IMR-90 (cell line): ENCODE results near the gene ZNRF3. TPM values are rescaled to one million over a fixed set of nuclear protein-coding genes. Genes with fewer than 3 reads are reported as not detected.

Source experiments
- ATAC-seq: fragments of 200-7000 bp; cut with Tn5 transposase; 2 replicates; pipeline ENCODE4 v1.9.1; 2020; ENCODE audit warnings: low read depth, mild to moderate bottlenecking, moderate library complexity
- BruUV-seq: library from RNA; stranded (reverse); fragments of 400-500 nt; replicated peaks from 2 replicates; lab custom pipeline; 2021; lab: Mats Ljungman, UMichigan
- CTCF ChIA-PET: fragments of 300-600 bp; formaldehyde crosslinking; extraction: SDS; loops from one replicate; lab custom pipeline; 2021; ENCODE audit warnings: antibody characterized with exemption; lab: Yijun Ruan, JAX
- POLR2A ChIA-PET: fragments of 300-600 bp; sonication (Branson Sonifier 250); formaldehyde crosslinking; loops from one replicate; lab custom pipeline; 2022; ENCODE audit warnings: antibody characterized with exemption; ENCODE audit not compliant: unreplicated experiment; lab: Charles Lee
- DNase-seq: peaks from one replicate; pipeline ENCODE4 v3.0.0; 2013
- H2AFZ ChIP-seq: replicated peaks from 2 replicates; pipeline ENCODE3; 2013; ENCODE audit warnings: low read length, mild to moderate bottlenecking; ENCODE audit not compliant: poor library complexity
- H2AK5ac ChIP-seq: 2 replicates; pipeline ENCODE4 v1.6.1; 2013; ENCODE audit warnings: low read depth, low read length, inconsistent platforms
- H2AK9ac ChIP-seq: replicated peaks from 2 replicates; pipeline ENCODE3; 2013; ENCODE audit warnings: mild to moderate bottlenecking, low read depth, low read length, moderate library complexity; ENCODE audit not compliant: poor library complexity
- H2BK120ac ChIP-seq: 2 replicates; pipeline ENCODE4 v1.6.1; 2013; ENCODE audit warnings: low read depth, low read length, inconsistent platforms
- H2BK15ac ChIP-seq: 3 replicates; pipeline ENCODE4 v1.6.1; 2013; ENCODE audit warnings: low read depth, low read length, inconsistent platforms
- H2BK20ac ChIP-seq: 2 replicates; pipeline ENCODE4 v1.6.1; 2013; ENCODE audit warnings: low read depth, mild to moderate bottlenecking, inconsistent platforms, low read length, moderate library complexity
- H2BK5ac ChIP-seq: 2 replicates; pipeline ENCODE4 v1.6.1; 2013; ENCODE audit warnings: mild to moderate bottlenecking, low read depth, low read length, inconsistent platforms; ENCODE audit not compliant: poor library complexity, severe bottlenecking
- H3K14ac ChIP-seq: replicated peaks from 2 replicates; pipeline ENCODE4 v1.6.1; 2013; ENCODE audit warnings: low read depth, low read length, inconsistent platforms
- H3K18ac ChIP-seq: 2 replicates; pipeline ENCODE4 v1.6.1; 2013; ENCODE audit warnings: low read depth, low read length, control low read depth
- H3K23ac ChIP-seq: 2 replicates; pipeline ENCODE4 v1.6.1; 2013; ENCODE audit warnings: low read depth, low read length, inconsistent platforms
- H3K27ac ChIP-seq: 2 replicates; pipeline ENCODE4 v1.5.1; 2013; ENCODE audit warnings: mild to moderate bottlenecking, control low read depth, low read length; ENCODE audit not compliant: insufficient read depth
- H3K27me3 ChIP-seq: 2 replicates; pipeline ENCODE4 v1.6.1; 2013; ENCODE audit warnings: low read length; ENCODE audit not compliant: control insufficient read depth, insufficient read depth
- H3K36me3 ChIP-seq: 2 replicates; pipeline ENCODE4 v1.6.1; 2013; ENCODE audit warnings: low read length, mixed read lengths; ENCODE audit not compliant: control insufficient read depth, insufficient read depth
- H3K4ac ChIP-seq: 2 replicates; pipeline ENCODE4 v1.6.1; 2013; ENCODE audit warnings: low read depth, low read length, inconsistent platforms
- H3K4me1 ChIP-seq: 2 replicates; pipeline ENCODE4 v1.6.1; 2013; ENCODE audit warnings: low read length, mixed read lengths; ENCODE audit not compliant: control insufficient read depth, insufficient read depth
- H3K4me2 ChIP-seq: 2 replicates; pipeline ENCODE4 v1.6.1; 2013; ENCODE audit warnings: low read depth, mild to moderate bottlenecking, control low read depth, low read length, moderate library complexity
- H3K4me3 ChIP-seq: 2 replicates; pipeline ENCODE4 v1.5.1; 2013; ENCODE audit warnings: low read depth, mild to moderate bottlenecking, control low read depth, low read length, moderate library complexity; ENCODE audit not compliant: insufficient read depth
- H3K56ac ChIP-seq: 2 replicates; pipeline ENCODE4 v1.6.1; 2013; ENCODE audit warnings: low read length, inconsistent platforms; ENCODE audit not compliant: insufficient read depth; ENCODE audit errors: extremely low read depth
- H3K79me1 ChIP-seq, 2 experiments: 2 replicates each; pipeline ENCODE4 v1.6.1; 2013; ENCODE audit warnings: low read length in 2 of 2, inconsistent platforms in 1 of 2, low read depth in 1 of 2
- H3K9ac ChIP-seq: 2 replicates; pipeline ENCODE4 v1.6.1; 2013; ENCODE audit warnings: low read depth, low read length, control low read depth
- H3K9me1 ChIP-seq: 2 replicates; pipeline ENCODE4 v1.6.1; 2013; ENCODE audit warnings: low read length, inconsistent platforms; ENCODE audit not compliant: insufficient read depth
- H3K9me3 ChIP-seq: 2 replicates; pipeline ENCODE4 v1.6.1; 2013; ENCODE audit warnings: low read length; ENCODE audit not compliant: control insufficient read depth, insufficient read depth
- H4K20me1 ChIP-seq: 2 replicates; pipeline ENCODE4 v1.6.1; 2013; ENCODE audit warnings: low read length, inconsistent platforms; ENCODE audit not compliant: insufficient read depth
- H4K5ac ChIP-seq: 2 replicates; pipeline ENCODE4 v1.6.1; 2013; ENCODE audit warnings: mild to moderate bottlenecking, low read depth, low read length, control low read depth
- H4K8ac ChIP-seq, 2 experiments: 2 replicates each; pipeline ENCODE4 v1.6.1; 2013; ENCODE audit warnings: low read depth in 2 of 2, low read length in 2 of 2, control low read depth in 1 of 2, inconsistent platforms in 1 of 2
- H4K91ac ChIP-seq: 2 replicates; pipeline ENCODE4 v1.6.1; 2013; ENCODE audit warnings: low read depth, low read length, inconsistent platforms; ENCODE audit not compliant: insufficient read depth
- BHLHE40 ChIP-seq: fragments of 150-350 bp; IDR thresholded peaks from 2 replicates; pipeline ENCODE4 v1.6.1; 2016; ENCODE audit warnings: mild to moderate bottlenecking, low read depth, low read length
- CEBPB ChIP-seq: IDR thresholded peaks from 2 replicates; pipeline ENCODE4 v1.6.1; 2012; ENCODE audit warnings: low read depth, low read length, improper control_type of control experiment
- CHD1 ChIP-seq: IDR thresholded peaks from 2 replicates; pipeline ENCODE4 v1.6.1; 2012; ENCODE audit warnings: low read depth, low read length, improper control_type of control experiment
- FOS ChIP-seq: fragments of 150-350 bp; IDR thresholded peaks from 2 replicates; pipeline ENCODE4 v1.6.1; 2016; ENCODE audit warnings: low read depth, low read length
- MAFK ChIP-seq: IDR thresholded peaks from 2 replicates; pipeline ENCODE4 v1.6.1; 2012; ENCODE audit warnings: low read depth, low read length, improper control_type of control experiment
- MAZ ChIP-seq: IDR thresholded peaks from 2 replicates; pipeline ENCODE4 v1.6.1; 2012; ENCODE audit warnings: low read depth, mild to moderate bottlenecking, low read length, improper control_type of control experiment, moderate library complexity, borderline replicate concordance
- MXI1 ChIP-seq: IDR thresholded peaks from 2 replicates; pipeline ENCODE4 v1.6.1; 2012; ENCODE audit warnings: low read depth, mild to moderate bottlenecking, low read length, moderate library complexity, borderline replicate concordance
- NFE2L2 ChIP-seq: fragments of 150-350 bp; IDR thresholded peaks from 2 replicates; pipeline ENCODE4 v1.6.1; 2016; ENCODE audit warnings: low read depth, mild to moderate bottlenecking, low read length
- POLR2A ChIP-seq: IDR thresholded peaks from 2 replicates; pipeline ENCODE4 v1.6.1; 2012; ENCODE audit warnings: mild to moderate bottlenecking, low read depth, low read length
- RAD21 ChIP-seq: IDR thresholded peaks from 2 replicates; pipeline ENCODE4 v1.6.1; 2012; ENCODE audit warnings: low read length, improper control_type of control experiment
- RCOR1 ChIP-seq: IDR thresholded peaks from 2 replicates; pipeline ENCODE4 v1.6.1; 2012; ENCODE audit warnings: mild to moderate bottlenecking, low read length, improper control_type of control experiment; ENCODE audit not compliant: insufficient replicate concordance
- RFX5 ChIP-seq: IDR thresholded peaks from 2 replicates; pipeline ENCODE4 v1.8.0; 2012; ENCODE audit warnings: low read depth, mild to moderate bottlenecking, low read length, moderate library complexity
- WGBS, 2 experiments: methylation state at CpG; one replicate each; pipeline versions ENCODE4 v1.1.5 to v1.1.7; 2013; ENCODE audit warnings: missing lambda C conversion rate in 2 of 2; ENCODE audit not compliant: insufficient read length in 1 of 2; ENCODE audit errors: extremely low coverage in 2 of 2; 5-methylcytosine and 5-hydroxymethylcytosine counted together
- dilution Hi-C: fragments of 300-500 bp; cut with HindIII; formaldehyde crosslinking; loops from one replicate; pipeline ENCODE4 v1.14.3; 2018; ENCODE audit warnings: low sequenced_read_pairs; ENCODE audit not compliant: unreplicated experiment
- in situ Hi-C: fragments of 300-500 bp; cut with MboI; formaldehyde crosslinking; loops from 3 replicates; pipeline ENCODE4 v1.14.3; 2019; ENCODE audit warnings: low sequenced_read_pairs, inconsistent platforms, mixed read lengths
- intact Hi-C: fragments of 100-400 bp; cut with micrococcal nuclease; formaldehyde crosslinking; loops from 2 replicates; pipeline ENCODE4 v1.10.0; 2022
- polyA plus RNA-seq, 3 experiments: library from polyadenylated mRNA; depleted of rRNA; stranded (reverse); fragments of >200 nt; gene quantifications; 2 replicates each; pipeline ENCODE4 v1.2.3, GENCODE V29; 2012; ENCODE audit warnings: low replicate concordance in 1 of 3
- total RNA-seq: library from RNA; depleted of rRNA; stranded (reverse); fragments of >200 nt; gene quantifications from 2 replicates; pipeline ENCODE4 v1.2.3, GENCODE V29; 2012
- TF ChIP-seq, protein P1 (sequence below): conservative IDR thresholded peaks from 2 replicates; pipeline ENCODE4 v1.5.1; 2012; ENCODE audit warnings: mild to moderate bottlenecking, low read depth, low read length, improper control_type of control experiment
- TF ChIP-seq, protein P2 (sequence below): fragments of 150-350 bp; IDR thresholded peaks from 2 replicates; pipeline ENCODE4 v1.6.1; 2016; ENCODE audit warnings: low read depth, mild to moderate bottlenecking, low read length, moderate library complexity, borderline replicate concordance

ZNRF3 gene
- total and polyA plus RNA-seq, 2 of the 4 experiments (the other 2 are of a cell fraction): 1.4 to 2.4 TPM

GRCh38 chr22:29069463-29069862 lies 186.1 kb downstream of the ZNRF3 start:
- Histone ChIP-seq H2AK5ac (no peak overlapping the region), H2BK15ac (no peak overlapping the region), H3K14ac (no peak overlapping the region), H4K91ac (no peak overlapping the region), H3K9ac (no peak overlapping the region), H3K56ac (no peak overlapping the region), H3K4ac (no peak overlapping the region), H3K23ac (no peak overlapping the region), H4K8ac (no peak overlapping the region), H2BK5ac (no peak overlapping the region), H3K4me1 (no peaks in the 10 kb centered on the region), H3K9me3 (no peaks in the 10 kb centered on the region), H3K4me2 (no peak overlapping the region), H2BK120ac (no peak overlapping the region), H3K9me1 (peaks cover 2% of the 10 kb centered on the region; the same call in 1 of the 2 replicates), H3K27ac (no peak overlapping the region), H3K36me3 (no peaks in the 10 kb centered on the region), H2AK9ac (no peak overlapping the region), H3K79me1 (no peaks in the 10 kb centered on the region), H2BK20ac (no peak overlapping the region), H4K5ac (no peak overlapping the region), H3K27me3 (peaks cover 30% of the 10 kb centered on the region), H4K20me1 (no peaks in the 10 kb centered on the region), H3K4me3 (no peak overlapping the region), H2AFZ (peak overlapping the region; percentile 41), H3K18ac (no peak overlapping the region)
- intact Hi-C loops: no loop called here
- CTCF ChIA-PET: interaction anchor here (0.6 to 0.9 kb wide), 2 partner anchors 10 to 26 kb away, joined by 3 to 4 read pairs; no protein-coding TSS in a partner anchor
- POLR2A ChIA-PET: no interaction called here
- no TSS peak for BruUV-seq
- 67% methylated on average over 2 of the region's 4 CpGs; no CpG with 5 or more reads in 1 of the 2 experiments for WGBS, 2 experiments
- DNase-seq (no peak), ATAC-seq (no peak)
- dilution Hi-C loops: no loop called here
- in situ Hi-C loops: no loop called here
- no peak for TF ChIP-seq MAZ
- no peak for TF ChIP-seq RCOR1
- TF ChIP-seq NFE2L2: no peak
- no peak for TF ChIP-seq RAD21
- TF ChIP-seq MXI1: no peak
- TF ChIP-seq, protein P1, sequence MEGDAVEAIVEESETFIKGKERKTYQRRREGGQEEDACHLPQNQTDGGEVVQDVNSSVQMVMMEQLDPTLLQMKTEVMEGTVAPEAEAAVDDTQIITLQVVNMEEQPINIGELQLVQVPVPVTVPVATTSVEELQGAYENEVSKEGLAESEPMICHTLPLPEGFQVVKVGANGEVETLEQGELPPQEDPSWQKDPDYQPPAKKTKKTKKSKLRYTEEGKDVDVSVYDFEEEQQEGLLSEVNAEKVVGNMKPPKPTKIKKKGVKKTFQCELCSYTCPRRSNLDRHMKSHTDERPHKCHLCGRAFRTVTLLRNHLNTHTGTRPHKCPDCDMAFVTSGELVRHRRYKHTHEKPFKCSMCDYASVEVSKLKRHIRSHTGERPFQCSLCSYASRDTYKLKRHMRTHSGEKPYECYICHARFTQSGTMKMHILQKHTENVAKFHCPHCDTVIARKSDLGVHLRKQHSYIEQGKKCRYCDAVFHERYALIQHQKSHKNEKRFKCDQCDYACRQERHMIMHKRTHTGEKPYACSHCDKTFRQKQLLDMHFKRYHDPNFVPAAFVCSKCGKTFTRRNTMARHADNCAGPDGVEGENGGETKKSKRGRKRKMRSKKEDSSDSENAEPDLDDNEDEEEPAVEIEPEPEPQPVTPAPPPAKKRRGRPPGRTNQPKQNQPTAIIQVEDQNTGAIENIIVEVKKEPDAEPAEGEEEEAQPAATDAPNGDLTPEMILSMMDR: no peak
- TF ChIP-seq CHD1: no peak
- TF ChIP-seq MAFK: no peak
- no peak for TF ChIP-seq BHLHE40
- TF ChIP-seq, protein P2, sequence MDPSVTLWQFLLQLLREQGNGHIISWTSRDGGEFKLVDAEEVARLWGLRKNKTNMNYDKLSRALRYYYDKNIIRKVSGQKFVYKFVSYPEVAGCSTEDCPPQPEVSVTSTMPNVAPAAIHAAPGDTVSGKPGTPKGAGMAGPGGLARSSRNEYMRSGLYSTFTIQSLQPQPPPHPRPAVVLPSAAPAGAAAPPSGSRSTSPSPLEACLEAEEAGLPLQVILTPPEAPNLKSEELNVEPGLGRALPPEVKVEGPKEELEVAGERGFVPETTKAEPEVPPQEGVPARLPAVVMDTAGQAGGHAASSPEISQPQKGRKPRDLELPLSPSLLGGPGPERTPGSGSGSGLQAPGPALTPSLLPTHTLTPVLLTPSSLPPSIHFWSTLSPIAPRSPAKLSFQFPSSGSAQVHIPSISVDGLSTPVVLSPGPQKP: no peak
- TF ChIP-seq CEBPB: no peak
- TF ChIP-seq FOS: no peak
- TF ChIP-seq RFX5: no peak
- TF ChIP-seq POLR2A: no peak
